GM23248 (cell line): Measurements from ENCODE around the gene CAMK2N1. TPM values are rescaled to one million over a fixed set of nuclear protein-coding genes. Genes with fewer than 3 reads are reported as not detected.
A peak's percentile ranks its signal among the peaks of the same experiment; 100 is the strongest.

Source experiments
- DNase-seq: peaks from one replicate; pipeline ENCODE4 v3.0.0-alpha.2; 2015
- H2AFZ ChIP-seq: fragments of 200-600 bp; sonication (generic); 2 replicates; pipeline ENCODE4 v1.6.1; 2016; ENCODE audit warnings: antibody characterized with exemption
- H3F3A ChIP-seq: fragments of 200-600 bp; sonication (generic); 2 replicates; pipeline ENCODE4 v1.6.1; 2016; ENCODE audit warnings: mild to moderate bottlenecking, antibody characterized with exemption, mixed run types; ENCODE audit not compliant: insufficient read depth
- H3K27ac ChIP-seq: fragments of 200-600 bp; sonication (generic); 2 replicates; pipeline ENCODE4 v1.5.1; 2016; ENCODE audit warnings: mild to moderate bottlenecking
- H3K27me3 ChIP-seq: fragments of 200-600 bp; sonication (generic); replicated peaks from 2 replicates; pipeline ENCODE4 v1.6.1; 2016; ENCODE audit warnings: mild to moderate bottlenecking; ENCODE audit not compliant: insufficient read depth
- H3K36me3 ChIP-seq: fragments of 200-600 bp; sonication (generic); 2 replicates; pipeline ENCODE4 v1.6.1; 2016; ENCODE audit warnings: low read depth, mild to moderate bottlenecking
- H3K4me1 ChIP-seq: fragments of 200-600 bp; sonication (generic); 2 replicates; pipeline ENCODE4 v1.6.1; 2016; ENCODE audit warnings: mild to moderate bottlenecking; ENCODE audit not compliant: insufficient read depth
- H3K4me2 ChIP-seq: fragments of 200-600 bp; sonication (generic); one replicate; pipeline ENCODE4 v1.6.1; 2016; ENCODE audit warnings: mild to moderate bottlenecking; ENCODE audit not compliant: unreplicated experiment
- H3K4me3 ChIP-seq: fragments of 200-600 bp; sonication (generic); 2 replicates; pipeline ENCODE4 v1.5.1; 2016; ENCODE audit warnings: mild to moderate bottlenecking
- H3K79me2 ChIP-seq: fragments of 200-600 bp; sonication (generic); 2 replicates; pipeline ENCODE4 v1.6.1; 2016; ENCODE audit warnings: mild to moderate bottlenecking; ENCODE audit not compliant: insufficient read depth
- H3K9ac ChIP-seq: fragments of 200-600 bp; sonication (generic); 2 replicates; pipeline ENCODE4 v1.6.1; 2016; ENCODE audit warnings: mild to moderate bottlenecking
- H3K9me2 ChIP-seq: fragments of 200-600 bp; sonication (generic); 2 replicates; pipeline ENCODE4 v1.6.1; 2016; ENCODE audit warnings: mixed run types, mild to moderate bottlenecking, moderate library complexity; ENCODE audit not compliant: insufficient read depth
- H3K9me3 ChIP-seq: fragments of 200-600 bp; sonication (generic); one replicate; pipeline ENCODE4 v1.6.1; 2017; ENCODE audit warnings: low read depth
- H4K20me1 ChIP-seq: fragments of 200-600 bp; sonication (generic); 2 replicates; pipeline ENCODE4 v1.6.0; 2016; ENCODE audit not compliant: insufficient read depth
- EZH2 ChIP-seq: fragments of 200-600 bp; sonication (generic); IDR thresholded peaks from 2 replicates; pipeline ENCODE4 v1.6.1; 2018; ENCODE audit warnings: antibody characterized with exemption, mild to moderate bottlenecking; ENCODE audit not compliant: insufficient read depth, poor library complexity, severe bottlenecking
- EZH2phosphoT487 ChIP-seq: fragments of 200-600 bp; sonication (generic); IDR thresholded peaks from 2 replicates; pipeline ENCODE4 v1.6.1; 2018; ENCODE audit warnings: antibody characterized with exemption, moderate library complexity, mild to moderate bottlenecking, low read depth; ENCODE audit not compliant: insufficient read depth
- WGBS, 2 experiments: methylation state at CpG; one replicate each; pipeline ENCODE4 v1.1.6; 2015 to 2017; ENCODE audit warnings: low lambda C conversion rate in 2 of 2, low coverage in 1 of 2; ENCODE audit errors: missing lambda C conversion rate in 2 of 2; 5-methylcytosine and 5-hydroxymethylcytosine counted together
- in situ Hi-C: fragments of 300-500 bp; cut with MboI; formaldehyde crosslinking; loops from 2 replicates; pipeline ENCODE4 v1.15.0; 2020
- polyA plus RNA-seq: library from polyadenylated mRNA; unstranded; fragments of >200 nt; fragmentation: Nextera tagmentation; extraction: Ambion mirVana; gene quantifications from 2 replicates; pipeline ENCODE4 v1.2.1, GENCODE V29; 2016
- total RNA-seq: library from RNA; depleted of rRNA; stranded (reverse); fragments of >200 nt; shearing (Covaris generic); gene quantifications from 2 replicates; pipeline ENCODE4 v1.2.3, GENCODE V29; 2014; rRNA removed

CAMK2N1 gene
- total RNA-seq (37.6 and 38.2 TPM in 2 replicates), polyA plus RNA-seq (28.6 and 28.8 TPM in 2 replicates)

- no peaks in the 10 kb centered on the region for H3K9me3 ChIP-seq
- no peaks in the 10 kb centered on the region for H3K9me2 ChIP-seq
- H2AFZ ChIP-seq: peak within 1 kb of the TSS; percentile 91
- peak within 1 kb of the TSS; percentile 82 for H3K9ac ChIP-seq
- in situ Hi-C loops: no loop called here
- 0 to 1% methylated on average over 9 to 84 of the region's 104 CpGs for WGBS, 2 experiments
- H3K79me2 ChIP-seq: peaks cover 27% of the 10 kb centered on the region
- no peak for TF ChIP-seq EZH2
- TF ChIP-seq EZH2phosphoT487: no peak
- peaks cover 21% of the 10 kb centered on the region for H3F3A ChIP-seq
- H3K27ac ChIP-seq: peak within 1 kb of the TSS; percentile 62
- H3K4me1 ChIP-seq: peaks cover 23% of the 10 kb centered on the region
- H3K27me3 ChIP-seq: no peaks in the 10 kb centered on the region
- peak within 1 kb of the TSS; percentile 89 for H3K4me2 ChIP-seq
- DNase-seq: peak; percentile 87
- H4K20me1 ChIP-seq: no peaks in the 10 kb centered on the region
- H3K36me3 ChIP-seq: no peaks in the 10 kb centered on the region
- peak within 1 kb of the TSS; percentile 95 for H3K4me3 ChIP-seq
Measured at GRCh38 chr1:20485527-20486456, at the start of gene CAMK2N1. CAMK2N1 (minus strand) TSS chr1:20486210; CDS start chr1:20485379, 831 bp downstream.

GRCh38 chr1:20534659-20535417 is 48.8 kb upstream of the CAMK2N1 start:
- no peak for DNase-seq
- no peak overlapping the region for H3K4me2 ChIP-seq
- H3K27me3 ChIP-seq: peaks cover 25% of the 10 kb centered on the region

GRCh38 chr1:20533635-20534034 is 47.6 kb upstream of the CAMK2N1 start:
- in situ Hi-C loops: loop anchor here (5.0 to 25.0 kb wide), 2 partner anchors 104 to 654 kb away; partner anchors contain the start of gene EIF4G3
- H3F3A ChIP-seq: no peaks in the 10 kb centered on the region
- no peak overlapping the region for H2AFZ ChIP-seq
- no peaks in the 10 kb centered on the region for H4K20me1 ChIP-seq
- no peaks in the 10 kb centered on the region for H3K79me2 ChIP-seq
- H3K9me3 ChIP-seq: no peaks in the 10 kb centered on the region
- no peak for DNase-seq
- peaks cover 37% of the 10 kb centered on the region for H3K27me3 ChIP-seq
- no peak overlapping the region for H3K9ac ChIP-seq
- H3K4me1 ChIP-seq: no peaks in the 10 kb centered on the region
- no peak overlapping the region for H3K4me3 ChIP-seq
- no peak overlapping the region for H3K4me2 ChIP-seq
- no peak for TF ChIP-seq EZH2
- no peak for TF ChIP-seq EZH2phosphoT487
- WGBS, 2 experiments: 48 to 58% methylated on average over 4 of the region's 4 CpGs
- H3K9me2 ChIP-seq: no peaks in the 10 kb centered on the region
- H3K27ac ChIP-seq: no peak overlapping the region
- H3K36me3 ChIP-seq: no peaks in the 10 kb centered on the region

More at GRCh38 chr1:20534659-20535417, 48.8 kb upstream of the CAMK2N1 start:
- H3K4me1 ChIP-seq: no peaks in the 10 kb centered on the region
- H3K36me3 ChIP-seq: no peaks in the 10 kb centered on the region
- no peak for TF ChIP-seq EZH2phosphoT487
- TF ChIP-seq EZH2: no peak
- H3K9me3 ChIP-seq: no peaks in the 10 kb centered on the region
- in situ Hi-C loops: loop anchor here (5.0 to 25.0 kb wide), 2 partner anchors 102 to 652 kb away; partner anchors contain the start of gene EIF4G3
- no peaks in the 10 kb centered on the region for H3K79me2 ChIP-seq
- 66 to 70% methylated on average over 12 of the region's 12 CpGs for WGBS, 2 experiments
- no peaks in the 10 kb centered on the region for H4K20me1 ChIP-seq
- no peak overlapping the region for H3K9ac ChIP-seq
- H3K4me3 ChIP-seq: no peak overlapping the region
- H3K27ac ChIP-seq: no peak overlapping the region
- H2AFZ ChIP-seq: no peak overlapping the region
- H3F3A ChIP-seq: no peaks in the 10 kb centered on the region
- no peaks in the 10 kb centered on the region for H3K9me2 ChIP-seq

- H3K4me2 ChIP-seq: no peak overlapping the region
- no peak overlapping the region for H2AFZ ChIP-seq
- H3F3A ChIP-seq: no peaks in the 10 kb centered on the region
- H3K9me3 ChIP-seq: no peaks in the 10 kb centered on the region
- in situ Hi-C loops: loop anchor here (5.0 to 25.0 kb wide), 2 partner anchors 106 to 656 kb away; partner anchors contain the start of gene EIF4G3
- H3K9me2 ChIP-seq: no peaks in the 10 kb centered on the region
- H3K79me2 ChIP-seq: no peaks in the 10 kb centered on the region
- peaks cover 38% of the 10 kb centered on the region for H3K27me3 ChIP-seq
- no peak overlapping the region for H3K4me3 ChIP-seq
- no peaks in the 10 kb centered on the region for H3K36me3 ChIP-seq
- 24 to 33% methylated on average over 6 of the region's 6 CpGs for WGBS, 2 experiments
- H3K9ac ChIP-seq: no peak overlapping the region
- peak; percentile 40 for DNase-seq
- no peaks in the 10 kb centered on the region for H3K4me1 ChIP-seq
- no peak for TF ChIP-seq EZH2
- TF ChIP-seq EZH2phosphoT487: no peak
- no peak overlapping the region for H3K27ac ChIP-seq
- no peaks in the 10 kb centered on the region for H4K20me1 ChIP-seq
Measured at GRCh38 chr1:20530901-20531300, 44.9 kb upstream of the CAMK2N1 start.
